GM15510 (cell line): ENCODE measurements around the gene DCLRE1B.

Experiments
- POLR2A ChIP-seq: IDR thresholded peaks from 3 replicates; pipeline ENCODE4 v1.6.1; 2011; ENCODE audit warnings: borderline replicate concordance; ENCODE audit not compliant: insufficient read length; ENCODE audit errors: extremely low read depth

The DCLRE1B gene

DNA sequence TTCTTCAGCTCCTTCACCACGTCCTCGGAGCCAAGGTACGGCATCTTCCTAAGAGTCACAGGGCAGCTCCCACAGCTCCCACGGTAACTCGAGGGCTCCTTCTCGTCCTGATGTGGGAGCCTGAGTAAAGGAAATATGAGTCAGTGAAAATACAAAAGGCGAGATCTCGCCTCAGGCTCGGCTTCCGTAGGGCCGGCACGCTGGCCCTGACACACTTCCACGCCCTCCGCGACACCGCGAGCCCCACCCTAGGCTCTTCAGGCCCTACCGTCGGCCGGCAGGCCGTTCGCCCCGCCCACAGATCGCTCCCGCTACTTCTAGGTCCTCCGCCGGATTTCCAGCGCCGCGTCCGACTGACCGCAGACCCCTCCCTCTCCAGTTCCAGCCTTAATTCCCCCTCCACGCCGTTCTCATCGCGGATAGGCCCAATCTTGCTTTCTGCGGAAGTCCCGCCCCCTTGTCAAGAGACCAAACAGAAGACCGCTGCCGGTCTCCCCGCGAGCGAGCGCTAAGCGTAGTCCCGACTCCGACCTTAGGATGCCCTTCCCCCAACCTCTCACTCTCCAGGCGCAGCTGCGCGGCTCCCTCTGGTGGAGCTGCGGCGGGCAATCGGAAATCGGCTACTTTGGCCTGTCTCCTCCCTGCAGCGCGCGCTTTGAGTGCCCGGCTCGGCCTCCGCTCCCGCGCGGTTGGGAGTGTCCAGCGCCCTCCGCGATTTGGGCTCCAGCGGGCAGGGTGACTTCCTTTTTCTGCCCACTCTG, at the start of gene DCLRE1B, which contains the start of gene AP4B1:
Gene DCLRE1B (plus strand): TSS at position 653 of the 761 bp plus-strand sequence. CDS start 261 bp downstream, outside the sequence.
Gene AP4B1 (minus strand): TSS at position 126 of the 761 bp plus-strand sequence. CDS start 82 bp downstream, at position 44.
- TF ChIP-seq POLR2A: peak; percentile 79

GRCh38 chr1:113855630-113856400, 49.3 kb upstream of the DCLRE1B start:
- no peak for TF ChIP-seq POLR2A

DNA sequence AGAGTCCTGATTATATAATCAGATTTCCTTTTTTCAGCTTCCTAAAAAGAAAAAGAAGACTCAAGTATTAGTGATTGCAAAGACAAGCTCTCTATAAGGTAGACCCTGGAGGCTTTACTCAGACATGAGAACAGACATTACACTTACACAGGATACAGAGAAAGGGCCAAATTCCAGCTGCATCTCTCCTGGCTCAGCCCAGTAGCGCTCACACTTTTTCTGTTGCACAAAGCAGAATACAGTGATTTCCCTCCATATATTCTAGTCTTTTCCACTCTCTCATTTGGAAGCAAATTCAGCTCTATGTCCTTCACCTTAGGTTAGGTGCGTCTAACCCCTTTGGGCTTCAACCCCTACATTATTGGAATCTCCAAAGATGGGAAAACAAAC, 48.7 kb upstream of the DCLRE1B start:
- no peak for TF ChIP-seq POLR2A

DNA sequence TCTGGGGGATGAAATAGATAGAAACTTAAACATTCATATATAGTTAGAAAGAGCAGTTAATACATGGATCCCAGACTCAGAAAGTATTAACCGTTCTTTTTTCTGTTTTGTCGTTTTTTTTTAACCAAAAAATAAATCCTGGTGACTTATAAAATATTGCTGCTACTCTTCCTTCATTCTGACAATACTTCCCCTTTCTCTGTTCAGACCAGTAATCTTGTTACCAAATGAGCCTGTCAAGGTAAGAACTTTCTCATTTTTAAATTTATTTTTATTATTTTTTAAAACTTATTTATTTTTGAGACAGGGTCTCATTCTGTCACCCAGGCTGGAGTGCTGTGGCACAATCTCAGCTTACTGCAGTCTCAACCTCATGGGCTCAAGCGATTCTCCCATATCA, 47.4 kb upstream of the DCLRE1B start:
- TF ChIP-seq POLR2A: no peak

DNA sequence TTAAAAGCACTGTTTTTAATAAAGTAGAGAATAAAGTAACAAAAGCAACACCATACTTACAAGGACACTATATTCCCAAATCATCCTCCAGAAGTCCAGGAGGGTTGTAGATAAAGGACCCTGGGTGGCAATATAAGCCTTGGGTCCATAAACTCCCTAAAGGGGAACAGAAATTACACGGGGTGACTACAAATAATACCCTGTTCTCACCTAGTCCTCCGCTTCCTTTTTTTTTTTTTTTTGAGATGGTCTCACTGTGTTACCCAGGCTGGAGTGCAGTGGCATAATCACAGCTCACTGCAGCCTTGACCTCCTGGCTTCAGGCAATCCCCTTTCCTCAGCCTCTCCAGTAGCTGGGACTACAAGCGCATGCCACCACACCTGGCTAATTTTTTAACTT, 46.7 kb upstream of the DCLRE1B start:
- TF ChIP-seq POLR2A: no peak

DNA sequence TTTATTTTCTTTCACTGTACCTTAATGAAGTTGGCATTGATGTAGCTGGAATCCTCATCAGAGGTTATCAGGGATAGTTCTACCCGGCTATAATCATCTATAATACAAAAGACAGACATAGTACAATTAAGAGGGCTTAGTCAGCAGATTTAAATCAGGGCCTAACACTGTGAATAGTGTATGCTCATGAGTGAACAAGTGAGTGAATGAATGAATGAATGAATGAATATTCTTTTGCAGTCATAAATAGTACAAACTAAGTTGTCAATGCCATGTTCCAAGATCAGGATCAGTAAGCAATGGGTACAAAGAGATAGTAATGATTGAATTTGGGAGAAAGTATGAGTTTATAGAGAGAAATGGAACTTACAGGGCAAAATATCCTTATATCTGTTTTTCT, 46.1 kb upstream of the DCLRE1B start:
- TF ChIP-seq POLR2A: no peak

GRCh38 chr1:113859478-113860175, 45.5 kb upstream of the DCLRE1B start:
- no peak for TF ChIP-seq POLR2A

GRCh38 chr1:113860891-113861290, 44.2 kb upstream of the DCLRE1B start:
- no peak for TF ChIP-seq POLR2A

DNA sequence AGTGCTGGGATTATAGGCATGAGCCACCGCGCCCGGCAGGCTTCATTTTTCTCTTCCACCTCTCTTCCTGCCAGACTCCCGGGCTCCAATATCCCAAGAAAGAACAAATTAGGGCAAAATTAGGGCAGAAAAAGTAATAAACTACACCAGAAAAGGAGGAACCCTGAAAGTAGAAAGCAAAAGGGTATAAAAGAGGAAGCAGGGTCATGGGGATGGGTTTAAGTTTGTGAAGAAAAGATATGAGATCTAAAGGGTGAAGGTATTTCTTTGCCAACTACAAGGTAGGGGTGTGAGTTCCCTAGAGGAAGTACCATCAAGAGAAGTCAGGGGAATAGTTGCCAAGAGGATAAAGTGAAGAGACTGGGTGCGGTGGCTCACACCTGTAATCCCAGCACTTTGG, 43.5 kb upstream of the DCLRE1B start:
- TF ChIP-seq POLR2A: no peak

- TF ChIP-seq POLR2A: no peak
These were observed 36.6 kb upstream of the DCLRE1B start for GRCh38 chr1:113868387-113869083.

DNA sequence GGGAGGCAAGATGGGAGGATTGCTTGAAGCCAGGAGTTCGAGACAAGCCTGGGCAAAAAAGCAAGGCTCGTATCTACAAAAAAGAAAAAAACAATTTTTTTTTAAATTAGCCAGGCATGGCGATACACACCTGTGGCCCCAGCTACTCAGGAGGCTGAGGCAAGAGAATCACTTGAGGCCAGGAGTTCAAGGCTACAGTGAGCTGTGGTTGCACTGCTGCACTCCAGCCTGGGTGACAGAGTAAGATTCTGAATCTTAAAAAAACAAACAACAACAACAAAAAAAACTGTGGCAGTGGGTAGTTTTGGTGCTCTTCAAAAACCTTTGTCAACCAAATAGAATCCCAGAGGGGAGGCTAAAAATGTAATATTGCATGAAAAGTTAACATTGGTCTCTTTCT, 34.3 kb upstream of the DCLRE1B start:
- no peak for TF ChIP-seq POLR2A

DNA sequence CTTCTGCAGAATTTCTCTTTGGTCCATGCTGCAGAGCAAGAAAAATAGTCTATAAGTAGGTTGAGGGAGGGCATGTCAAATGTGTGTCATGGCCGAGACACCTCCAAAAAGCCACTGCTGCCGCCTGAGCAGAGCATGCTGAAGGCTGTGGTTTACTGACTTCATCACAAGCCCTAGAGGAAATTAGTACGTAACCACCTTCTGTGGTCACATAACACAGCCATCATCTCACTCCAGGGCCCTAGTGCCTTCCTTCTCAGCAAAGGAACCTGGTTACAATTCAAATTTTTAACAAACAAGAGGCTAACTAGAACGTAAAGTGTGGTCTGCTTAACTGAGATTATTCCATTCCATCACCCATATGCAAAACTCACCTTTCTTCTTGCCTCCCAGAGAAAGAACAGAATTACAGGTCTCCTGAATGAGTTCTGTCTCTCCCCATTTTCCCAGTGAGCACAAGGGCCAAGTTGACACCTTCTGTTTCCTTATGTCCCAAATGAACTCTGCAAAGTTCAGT, 33.5 kb upstream of the DCLRE1B start, which contains the start of gene PTPN22:
Gene PTPN22 (minus strand): TSS at position 116 of the 517 bp plus-strand sequence.
- peak; percentile 80 for TF ChIP-seq POLR2A

DNA sequence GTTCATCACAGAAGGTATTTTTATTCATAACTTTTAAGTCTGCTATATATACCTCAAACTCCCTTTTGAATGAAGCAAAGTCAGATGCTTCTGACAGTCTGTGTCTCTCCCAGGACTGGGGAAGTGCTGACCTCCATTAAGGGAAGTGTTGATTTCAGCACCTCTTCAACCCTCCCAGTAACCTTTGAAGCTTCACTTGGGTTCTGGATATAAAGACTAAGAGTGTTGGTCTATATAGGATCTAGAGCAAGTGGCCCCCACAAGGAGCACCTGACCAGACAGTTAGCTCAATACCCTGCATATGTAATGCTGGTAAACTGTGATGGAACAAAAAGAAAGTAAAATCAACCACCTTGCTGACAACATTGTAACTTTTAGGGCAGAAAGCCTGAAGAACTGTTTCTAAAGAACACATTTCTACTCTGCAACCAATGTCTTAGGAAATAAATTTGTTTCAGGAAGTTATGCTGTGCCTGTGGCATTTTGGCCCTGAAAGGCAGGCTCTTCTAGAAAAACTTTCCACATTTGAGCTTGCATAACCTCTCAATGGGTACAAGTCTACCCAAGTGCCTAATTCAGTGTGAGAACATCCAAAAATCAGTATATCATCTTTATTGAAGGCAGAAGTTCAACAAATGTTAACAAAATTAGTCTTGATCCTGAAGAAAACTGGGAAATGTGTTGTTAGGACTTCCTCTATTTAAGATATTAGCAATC, 32.7 kb upstream of the DCLRE1B start:
- TF ChIP-seq POLR2A: no peak
